ENCODE data around the gene KIF23. TPM values are rescaled to one million over a fixed set of nuclear protein-coding genes. Genes with fewer than 3 reads are reported as not detected.

Gene KIF23
- total and polyA plus RNA-seq, 12 donors: 0.17 to 3.4 (median 0.57) TPM

GRCh38 chr15:69384626-69385598 is 29.2 kb upstream of the KIF23 start:
- Histone ChIP-seq H3K36me3 (no peaks in the 10 kb centered on the region), H3K27ac (no peak overlapping the region), H3K27me3 (peaks cover 0 to 6% (median 0%) of the 10 kb centered on the region in 7 donors), H3K4me3 (no peak overlapping the region), H3K4me1 (no peaks in the 10 kb centered on the region), H3K9me3 (no peaks in the 10 kb centered on the region)
- no peak for ATAC-seq
- TF ChIP-seq CTCF (IDR thresholded peaks at IDR 0.05): no peak
- 92 to 94% methylated on average over 12 of the region's 12 CpGs for WGBS, 2 donors
- intact Hi-C loops (cut with DNase I): no loop called here
- no peak for DNase-seq

DNA sequence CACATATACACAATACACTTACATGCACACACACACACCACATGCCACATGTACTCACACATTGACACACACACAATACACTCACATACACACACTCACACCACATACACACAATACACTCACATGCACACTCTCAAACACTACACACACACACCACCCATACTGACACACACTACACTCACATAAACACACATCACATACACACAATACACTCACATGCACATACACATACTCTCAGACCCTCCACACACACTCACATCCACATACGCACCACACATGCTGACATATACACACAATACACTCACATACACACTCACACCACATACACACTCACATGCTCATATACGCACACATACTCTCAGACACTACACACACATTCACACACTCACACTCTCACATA is 28.3 kb upstream of the KIF23 start:
- no peaks in the 10 kb centered on the region for H3K9me3 ChIP-seq
- TF ChIP-seq CTCF (IDR thresholded peaks at IDR 0.05): no peak
- H3K4me3 ChIP-seq: no peak overlapping the region
- H3K27me3 ChIP-seq: peaks cover 0 to 6% (median 0%) of the 10 kb centered on the region in 7 donors
- no peaks in the 10 kb centered on the region for H3K4me1 ChIP-seq
- 99 to 100% methylated on average over 2 of the region's 2 CpGs for WGBS, 2 donors
- DNase-seq (no peak), ATAC-seq (no peak)
- no peak overlapping the region for H3K27ac ChIP-seq
- intact Hi-C loops (cut with DNase I): no loop called here
- H3K36me3 ChIP-seq: no peaks in the 10 kb centered on the region

GRCh38 chr15:69386284-69386683 is 27.9 kb upstream of the KIF23 start:
- intact Hi-C loops (cut with DNase I): no loop called here
- no peak for DNase-seq

DNA sequence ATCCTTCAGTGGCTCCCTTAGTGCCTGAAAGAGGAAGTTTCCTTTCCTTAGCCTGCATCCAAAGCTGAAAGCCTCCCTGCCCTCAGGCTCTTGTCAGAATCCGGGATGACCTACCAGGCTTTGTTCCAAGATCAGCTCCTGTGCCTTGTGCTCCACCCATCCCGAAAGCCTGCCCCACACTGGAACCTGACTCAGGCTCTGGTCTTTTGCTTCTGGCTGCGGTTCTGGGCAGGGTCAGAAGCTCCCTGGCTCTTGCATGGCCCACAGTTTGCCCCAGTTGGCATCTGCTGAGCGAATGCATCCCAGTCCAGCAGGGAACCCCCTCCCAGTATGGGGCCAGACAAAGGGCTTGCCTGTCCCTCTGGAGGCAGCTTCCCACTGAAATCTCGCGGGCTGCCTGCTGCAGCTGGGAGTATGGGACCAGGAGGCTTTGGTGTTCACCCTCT is 25.9 kb upstream of the KIF23 start:
- peak in 4 of 8 donors; percentile 42 to 59 (median 46) for ATAC-seq
- no peak for DNase-seq
- WGBS, 2 donors: 59 to 62% methylated on average over 6 of the region's 6 CpGs

More at GRCh38 chr15:69386284-69386683, 27.9 kb upstream of the KIF23 start:
- H3K4me3 ChIP-seq: no peak overlapping the region
- no peaks in the 10 kb centered on the region for H3K36me3 ChIP-seq
- no peaks in the 10 kb centered on the region for H3K4me1 ChIP-seq
- ATAC-seq: no peak
- no peak for TF ChIP-seq CTCF (IDR thresholded peaks at IDR 0.05)
- H3K27ac ChIP-seq: no peak overlapping the region
- peaks cover 0 to under 1% (median 0%) of the 10 kb centered on the region in 7 donors for H3K27me3 ChIP-seq
- 87 to 91% methylated on average over 7 of the region's 7 CpGs for WGBS, 2 donors
- no peaks in the 10 kb centered on the region for H3K9me3 ChIP-seq

More for the DNA sequence above, 25.9 kb upstream of the KIF23 start:
- Histone ChIP-seq H3K27ac (no peak overlapping the region), H3K9me3 (no peaks in the 10 kb centered on the region), H3K27me3 (no peaks in the 10 kb centered on the region), H3K4me3 (no peak overlapping the region), H3K36me3 (no peaks in the 10 kb centered on the region), H3K4me1 (no peaks in the 10 kb centered on the region)
- intact Hi-C loops (cut with DNase I): no loop called here
- TF ChIP-seq CTCF (IDR thresholded peaks at IDR 0.05): no peak
